ENCODE results near the gene FAM210A.

Gene FAM210A

GRCh38 chr18:13726232-13726971 is at the start of gene FAM210A, which contains the start of gene RNMT:
Gene FAM210A, minus strand, starts transcription at chr18:13726558. Its CDS starts 44,481 bp downstream, at chr18:13682077.
Gene RNMT, plus strand, starts transcription at chr18:13726673. Its CDS starts 4,845 bp downstream, at chr18:13731518.
- peak; percentile 27 for TF ChIP-seq CTCF (IDR thresholded peaks at IDR 0.05)
- no peaks in the 10 kb centered on the region for H3K27me3 ChIP-seq
- no peaks in the 10 kb centered on the region for H3K9me3 ChIP-seq
- H3K4me1 ChIP-seq (ENCODE audit: control insufficient read depth in 1 of 2, insufficient read depth in 1 of 2, low read depth in 1 of 2, low read length in 1 of 2): peaks cover 18 to 19% of the 10 kb centered on the region in 2 experiments
- peak within 1 kb of the TSS; percentile 92 for H3K27ac ChIP-seq
- H3K4me3 ChIP-seq (ENCODE audit: low read depth in 1 of 2, low read length in 1 of 2): peak within 1 kb of the TSS; percentile 71 to 98
- no peaks in the 10 kb centered on the region for H3K36me3 ChIP-seq

- no peaks in the 10 kb centered on the region for H3K4me1 ChIP-seq (ENCODE audit: control insufficient read depth in 1 of 2, insufficient read depth in 1 of 2, low read depth in 1 of 2, low read length in 1 of 2)
- no peak for TF ChIP-seq CTCF (IDR thresholded peaks at IDR 0.05)
- H3K36me3 ChIP-seq: no peaks in the 10 kb centered on the region
- H3K4me3 ChIP-seq (ENCODE audit: low read depth in 1 of 2, low read length in 1 of 2): no peak overlapping the region
- H3K9me3 ChIP-seq: no peaks in the 10 kb centered on the region
- H3K27ac ChIP-seq: no peak overlapping the region
- no peaks in the 10 kb centered on the region for H3K27me3 ChIP-seq
Observed at GRCh38 chr18:13775058-13775457, 48.7 kb upstream of the FAM210A start.

- peaks cover 6% of the 10 kb centered on the region for H3K36me3 ChIP-seq
- H3K9me3 ChIP-seq: no peaks in the 10 kb centered on the region
- no peak overlapping the region for H3K4me3 ChIP-seq (ENCODE audit: low read depth in 1 of 2, low read length in 1 of 2)
- no peaks in the 10 kb centered on the region for H3K4me1 ChIP-seq (ENCODE audit: control insufficient read depth in 1 of 2, insufficient read depth in 1 of 2, low read depth in 1 of 2, low read length in 1 of 2)
- H3K27me3 ChIP-seq: no peaks in the 10 kb centered on the region
- H3K27ac ChIP-seq: no peak overlapping the region
- no peak for TF ChIP-seq CTCF (IDR thresholded peaks at IDR 0.05)
Observed at GRCh38 chr18:13762690-13763439, 36.5 kb upstream of the FAM210A start.

- Histone ChIP-seq H3K27me3 (no peaks in the 10 kb centered on the region), H3K9me3 (no peaks in the 10 kb centered on the region), H3K27ac (no peak overlapping the region), H3K4me3 (ENCODE audit: low read depth in 1 of 2, low read length in 1 of 2) (no peak overlapping the region), H3K36me3 (peaks cover 21% of the 10 kb centered on the region), H3K4me1 (ENCODE audit: control insufficient read depth in 1 of 2, insufficient read depth in 1 of 2, low read depth in 1 of 2, low read length in 1 of 2) (no peaks in the 10 kb centered on the region)
- TF ChIP-seq CTCF (IDR thresholded peaks at IDR 0.05): no peak
Observed at GRCh38 chr18:13760047-13760446, 33.7 kb upstream of the FAM210A start.

- no peaks in the 10 kb centered on the region for H3K4me1 ChIP-seq (ENCODE audit: control insufficient read depth in 1 of 2, insufficient read depth in 1 of 2, low read depth in 1 of 2, low read length in 1 of 2)
- H3K36me3 ChIP-seq: peaks cover 35% of the 10 kb centered on the region
- no peak for TF ChIP-seq CTCF (IDR thresholded peaks at IDR 0.05)
- no peaks in the 10 kb centered on the region for H3K27me3 ChIP-seq
- H3K27ac ChIP-seq: no peak overlapping the region
- no peaks in the 10 kb centered on the region for H3K9me3 ChIP-seq
- no peak overlapping the region for H3K4me3 ChIP-seq (ENCODE audit: low read depth in 1 of 2, low read length in 1 of 2)
Observed at GRCh38 chr18:13758622-13759021, 32.3 kb upstream of the FAM210A start.
